GM19025 (cell line): ENCODE data around the gene TOGARAM2.

Source experiments
- ATAC-seq: cut with Tn5 transposase; IDR thresholded peaks from one replicate; pipeline ENCODE4 v1.9.1; 2021; ENCODE audit warnings: mild to moderate bottlenecking, low read depth, moderate library complexity; ENCODE audit not compliant: unreplicated experiment

TOGARAM2 gene

DNA sequence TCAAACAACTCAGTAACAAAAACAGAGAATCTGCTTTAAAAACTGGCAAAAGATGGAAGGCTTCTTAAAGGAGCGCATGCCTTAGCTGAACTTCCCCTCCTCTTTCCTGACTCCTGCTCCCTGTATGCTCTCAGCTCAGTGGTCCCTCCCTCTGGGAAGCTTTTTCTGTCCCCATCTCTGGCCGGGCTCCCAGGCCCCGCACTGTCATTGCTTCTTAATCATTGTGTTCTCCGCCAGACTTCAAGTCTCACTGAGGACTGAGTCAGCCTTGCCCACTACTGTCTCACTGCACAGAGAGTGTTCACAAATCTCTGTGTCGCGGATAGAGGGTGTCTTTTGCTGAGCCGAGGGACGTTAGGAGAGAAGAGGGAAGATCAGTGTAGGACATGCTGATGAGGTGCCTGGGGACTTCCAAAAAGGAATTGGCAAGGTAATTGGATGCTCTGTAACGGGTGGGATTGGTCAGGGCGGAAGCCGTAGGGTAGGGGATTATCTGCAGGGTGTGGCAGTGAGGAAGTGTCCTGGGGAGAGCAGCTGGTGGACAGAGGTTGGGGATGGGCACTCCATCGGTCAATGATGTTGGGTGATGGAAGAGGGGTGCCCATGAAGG lies 16.2 kb downstream of the TOGARAM2 start:
- ATAC-seq = no peak

DNA sequence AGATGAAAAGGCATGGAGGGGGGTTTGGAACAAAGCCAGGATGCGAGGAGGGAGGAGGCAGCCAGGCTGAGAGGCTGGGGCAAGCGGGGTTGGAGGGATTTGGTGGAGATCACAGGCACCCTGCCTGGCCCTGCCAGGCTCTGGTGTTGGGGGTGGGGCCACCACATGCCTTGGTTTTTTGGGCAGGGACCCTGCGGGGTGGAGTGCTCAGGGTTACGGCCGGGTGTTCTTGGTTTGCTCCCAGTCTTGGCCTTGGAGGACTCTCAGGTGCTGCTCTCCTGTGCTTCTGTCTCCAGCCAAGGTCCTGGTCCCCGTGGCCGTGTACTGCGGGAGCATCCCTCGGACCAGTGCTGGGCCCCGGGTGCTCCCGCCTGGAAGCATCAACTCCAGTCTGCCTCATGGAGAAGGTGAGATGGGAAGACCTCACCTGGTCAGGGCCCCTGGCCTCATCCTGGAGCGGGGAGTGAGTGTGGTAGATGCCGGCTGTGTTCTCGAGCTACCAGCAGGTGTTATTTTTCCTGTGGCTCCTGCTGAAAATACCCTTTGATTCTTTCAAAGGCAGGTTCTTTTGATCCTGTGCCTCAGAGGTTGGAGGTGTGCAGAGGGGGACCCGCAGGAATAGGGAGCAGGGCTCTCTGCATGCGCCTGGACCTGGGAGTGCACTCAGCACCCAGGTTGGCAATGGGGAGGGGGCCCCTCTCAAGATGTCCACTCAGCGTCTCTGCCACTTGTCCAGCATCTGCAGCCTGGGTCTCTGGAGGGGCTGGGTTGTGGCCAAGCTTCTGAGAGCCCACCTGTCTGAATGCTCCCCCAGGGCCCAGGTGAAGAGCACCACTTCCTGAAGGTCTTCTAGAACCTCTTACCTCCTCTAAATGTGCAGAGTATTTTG lies 17.0 kb downstream of the TOGARAM2 start:
- ATAC-seq = no peak

DNA sequence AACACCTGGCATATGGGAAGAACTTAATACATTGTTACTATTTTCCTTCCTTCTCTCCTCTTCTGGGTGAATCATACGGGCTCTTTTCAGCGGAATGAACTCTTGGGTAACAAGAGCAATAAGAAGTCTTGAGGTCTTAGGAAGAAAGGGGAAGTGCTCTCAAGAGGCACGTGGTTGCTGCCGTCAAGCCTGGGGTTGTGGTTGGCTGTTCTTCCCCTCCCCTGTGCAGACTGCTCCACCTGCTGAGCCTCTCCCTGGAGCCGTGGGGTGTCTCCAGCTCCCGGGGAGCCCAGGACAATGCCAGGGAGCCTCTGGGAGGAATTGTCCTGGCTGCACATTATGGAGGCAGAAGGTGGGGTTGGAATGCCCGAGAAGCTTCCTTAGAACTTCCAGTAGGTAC lies 19.4 kb downstream of the TOGARAM2 start:
- ATAC-seq = no peak

DNA sequence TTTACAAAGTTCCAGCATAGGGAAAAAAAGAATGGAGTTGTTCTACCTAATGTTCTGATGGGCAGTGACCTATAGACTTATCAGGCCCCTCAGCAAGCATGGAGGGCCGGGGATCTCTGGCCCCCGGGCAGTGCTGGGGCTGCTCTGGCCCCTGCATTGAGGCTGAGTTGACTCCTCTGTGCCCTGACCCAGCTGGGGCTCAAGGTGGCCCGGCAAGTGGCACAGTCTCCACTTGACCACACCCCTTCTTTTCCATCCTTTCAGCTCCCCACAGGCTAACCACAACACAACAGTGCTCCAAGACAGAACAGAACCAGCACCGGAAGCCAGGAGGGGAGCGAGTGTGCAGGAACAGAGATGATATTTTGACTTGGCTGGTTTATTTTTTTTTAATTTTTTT lies 19.9 kb downstream of the TOGARAM2 start:
- ATAC-seq = no peak

DNA sequence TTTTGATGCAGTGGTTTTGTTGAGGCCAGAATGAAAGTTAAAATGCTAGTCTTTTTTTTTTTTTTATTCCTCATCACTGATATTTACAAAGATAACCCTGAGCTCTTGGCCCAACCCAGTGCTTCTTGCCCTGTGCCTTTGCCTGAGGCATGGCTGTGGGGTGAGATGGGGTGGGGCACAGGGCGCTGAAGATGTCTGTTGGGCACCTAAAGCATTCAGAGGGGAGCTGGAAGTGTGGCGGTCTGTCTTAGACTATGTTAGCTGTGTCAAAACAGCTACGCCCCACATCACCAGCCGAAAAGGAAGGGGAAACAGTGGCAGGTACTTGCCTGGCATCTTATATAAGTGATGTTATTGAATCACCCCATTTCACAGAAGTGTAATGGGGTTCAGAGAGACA lies 20.7 kb downstream of the TOGARAM2 start:
- ATAC-seq = no peak

DNA sequence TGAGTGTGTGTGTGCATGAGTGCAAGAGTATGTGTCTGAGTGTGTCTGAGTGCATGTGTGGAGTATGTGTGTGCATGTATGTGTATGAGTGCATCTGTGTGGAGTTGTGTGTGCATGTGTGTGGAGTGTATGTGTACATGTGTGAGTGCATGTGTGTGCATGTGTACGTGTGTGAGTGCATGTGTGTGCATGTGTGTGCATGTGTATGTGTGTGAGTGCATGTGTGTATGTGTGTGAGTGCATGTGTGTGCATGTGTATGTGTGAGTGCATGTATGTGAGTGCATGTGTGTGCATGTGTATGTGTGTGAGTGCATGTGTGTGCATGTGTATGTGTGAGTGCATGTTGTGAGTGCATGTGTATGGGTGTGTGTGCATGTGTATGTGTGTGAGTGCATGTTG lies 23.7 kb downstream of the TOGARAM2 start:
- ATAC-seq = no peak

DNA sequence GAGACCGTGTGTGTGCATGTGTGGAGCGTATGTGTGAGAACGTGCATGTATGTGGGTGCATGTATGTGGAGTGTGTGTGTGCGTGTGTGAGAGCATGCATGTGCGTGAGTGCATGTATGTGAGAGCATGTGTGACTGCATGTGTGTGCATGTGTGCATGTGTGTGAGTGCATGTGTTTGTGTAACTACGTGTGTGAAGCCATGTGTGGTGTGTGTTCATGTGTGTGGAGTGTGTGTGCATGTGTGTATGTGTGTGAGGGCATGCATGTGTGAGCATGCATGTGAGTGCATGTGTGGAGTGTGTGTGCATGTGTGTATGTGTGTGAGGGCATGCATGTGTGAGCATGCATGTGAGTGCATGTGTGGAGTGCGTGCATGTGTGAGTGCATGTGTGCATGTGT lies 24.2 kb downstream of the TOGARAM2 start:
- no peak for ATAC-seq

DNA sequence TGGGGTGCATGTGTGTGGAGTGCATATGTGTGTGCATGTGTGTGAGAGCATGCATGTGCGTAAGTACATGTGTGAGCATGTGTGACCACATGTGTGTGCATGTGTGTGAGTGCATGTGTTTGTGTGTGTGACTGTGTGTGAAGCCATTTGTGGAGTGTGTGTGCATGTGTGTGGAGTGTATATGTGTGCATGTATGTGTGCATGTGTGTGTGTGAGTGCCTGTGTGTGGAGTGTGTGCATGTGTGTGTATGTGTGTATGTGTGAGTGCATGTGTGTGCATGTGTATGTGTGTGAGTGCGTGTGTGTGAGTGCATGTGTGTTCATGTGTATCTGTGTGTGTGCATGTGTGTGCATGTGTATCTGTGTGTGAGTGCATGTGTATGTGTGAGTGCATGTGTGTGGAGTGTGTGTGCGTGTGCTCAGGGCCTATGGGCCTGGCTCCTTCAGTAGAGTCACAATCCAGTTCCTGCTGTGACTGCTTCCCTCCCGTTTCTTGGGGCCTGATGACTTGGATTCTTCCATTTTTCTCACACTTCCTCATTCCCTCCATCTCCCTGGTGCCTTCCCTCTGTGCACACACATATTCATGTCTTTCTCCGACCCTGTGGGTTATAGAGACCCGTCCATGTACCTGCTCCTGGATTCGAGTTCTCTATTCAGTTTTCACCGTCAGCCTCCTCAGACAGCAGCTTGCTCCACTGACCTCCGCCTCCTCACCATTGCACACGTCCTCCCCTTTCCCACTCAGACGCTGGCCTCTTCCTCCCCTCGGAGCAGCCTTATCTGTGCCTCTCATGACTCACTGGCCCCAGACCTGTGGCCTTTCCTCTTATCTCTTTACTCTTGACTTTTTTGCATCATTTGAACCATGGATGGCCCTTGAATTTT lies 25.2 kb downstream of the TOGARAM2 start:
- ATAC-seq = no peak

DNA sequence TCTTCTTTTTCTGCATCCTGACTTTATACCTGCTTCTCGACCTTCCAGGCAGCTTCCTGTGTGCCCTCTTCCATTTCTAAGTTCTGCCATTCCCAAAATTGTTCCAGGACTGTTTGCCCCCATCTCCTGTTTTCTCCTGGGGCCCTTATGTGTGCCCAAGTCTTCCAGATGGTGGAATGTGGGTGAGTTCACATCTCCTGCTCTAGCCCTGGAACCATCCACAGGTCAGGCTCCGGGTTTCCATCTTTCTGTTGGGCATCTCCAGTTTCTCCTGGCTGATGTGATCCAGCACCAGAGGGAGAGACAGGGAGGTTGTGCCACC lies 25.8 kb downstream of the TOGARAM2 start:
- ATAC-seq = no peak

DNA sequence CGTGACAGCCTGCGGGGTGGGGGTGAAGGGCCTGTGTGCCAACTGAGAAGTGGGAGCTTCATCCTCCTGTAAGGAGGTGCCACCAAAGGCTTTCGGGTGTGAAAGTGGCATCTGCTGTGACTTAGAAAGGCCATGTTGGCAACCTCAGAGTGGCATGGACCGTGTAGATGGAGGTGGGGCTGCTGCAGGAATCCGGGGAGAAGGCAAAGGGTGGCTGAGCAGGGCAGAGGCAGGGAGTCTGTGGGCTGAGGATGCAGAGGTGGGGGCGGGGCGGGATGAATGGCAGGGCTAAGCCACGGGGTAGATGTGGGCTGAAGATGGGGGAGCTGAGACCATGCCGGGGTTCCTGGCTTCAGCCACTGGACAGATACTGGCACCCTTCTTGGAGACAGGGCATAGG lies 28.2 kb downstream of the TOGARAM2 start:
- no peak for ATAC-seq

DNA sequence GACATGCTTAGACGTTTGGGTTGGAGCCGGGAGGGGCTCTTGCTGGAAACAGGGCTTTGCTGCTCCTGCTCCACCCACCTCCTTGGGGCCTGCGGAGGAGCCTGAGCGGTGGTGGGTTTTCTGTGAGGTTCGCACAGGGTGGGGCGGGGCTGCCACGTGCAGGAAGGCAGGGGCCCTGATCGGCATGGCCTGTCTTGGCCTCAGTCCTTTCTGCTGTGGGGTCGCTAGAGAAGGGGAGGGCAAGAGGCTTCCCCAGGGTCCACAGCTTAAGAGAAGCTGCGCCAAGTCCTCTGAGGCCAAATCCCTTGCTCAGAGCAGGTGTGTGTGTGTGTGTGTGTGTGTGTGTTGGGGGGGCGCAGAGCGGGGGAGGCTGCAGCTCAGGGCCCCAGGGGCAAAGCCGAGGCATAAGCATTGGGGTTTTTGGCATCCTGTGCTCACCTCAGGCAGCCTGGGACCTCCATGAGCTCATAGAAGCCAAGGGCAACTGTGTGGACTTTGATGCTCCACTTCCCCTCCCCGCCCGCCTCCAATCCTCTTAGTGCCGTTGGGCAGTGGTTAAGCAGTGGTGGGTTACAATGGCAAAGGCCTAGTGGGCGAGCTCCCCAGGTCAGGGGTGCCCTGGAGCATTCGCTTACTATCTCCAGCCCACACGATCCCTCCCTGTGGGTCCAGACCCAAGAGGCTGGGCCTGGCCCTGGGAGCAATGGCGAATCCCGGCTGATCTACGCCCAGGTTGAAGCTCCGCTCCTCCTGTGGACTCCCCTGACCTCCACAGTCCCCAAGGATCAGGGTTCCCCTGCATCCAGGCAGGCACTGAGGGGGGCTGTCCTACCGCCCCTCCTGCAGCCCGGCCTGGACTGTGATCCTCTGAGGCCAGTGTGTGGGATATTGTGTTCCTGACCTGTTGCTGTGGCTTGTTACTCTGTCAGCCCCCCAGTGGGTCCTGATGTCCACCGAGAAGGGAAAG lies 28.9 kb downstream of the TOGARAM2 start:
- no peak for ATAC-seq

DNA sequence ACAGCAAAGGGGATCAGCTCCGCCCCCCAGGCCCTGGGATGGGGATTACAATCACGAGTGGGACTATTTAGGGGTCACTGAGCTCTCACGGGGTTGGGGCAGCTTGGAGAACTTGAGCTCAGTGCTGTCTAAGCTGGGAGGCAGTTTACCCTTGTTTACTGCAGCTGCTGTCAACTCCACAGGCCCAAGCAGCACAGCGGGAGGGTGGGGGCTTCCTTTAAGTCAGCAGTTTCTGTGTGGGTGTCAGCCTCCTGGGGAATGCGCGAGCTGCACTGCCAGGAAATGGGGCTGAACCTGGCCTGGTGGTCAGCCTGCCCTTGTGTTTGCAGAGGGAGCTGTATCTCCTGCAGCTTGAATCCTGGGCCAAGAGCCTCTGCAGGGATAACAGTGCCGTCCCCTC lies 29.8 kb downstream of the TOGARAM2 start:
- no peak for ATAC-seq

DNA sequence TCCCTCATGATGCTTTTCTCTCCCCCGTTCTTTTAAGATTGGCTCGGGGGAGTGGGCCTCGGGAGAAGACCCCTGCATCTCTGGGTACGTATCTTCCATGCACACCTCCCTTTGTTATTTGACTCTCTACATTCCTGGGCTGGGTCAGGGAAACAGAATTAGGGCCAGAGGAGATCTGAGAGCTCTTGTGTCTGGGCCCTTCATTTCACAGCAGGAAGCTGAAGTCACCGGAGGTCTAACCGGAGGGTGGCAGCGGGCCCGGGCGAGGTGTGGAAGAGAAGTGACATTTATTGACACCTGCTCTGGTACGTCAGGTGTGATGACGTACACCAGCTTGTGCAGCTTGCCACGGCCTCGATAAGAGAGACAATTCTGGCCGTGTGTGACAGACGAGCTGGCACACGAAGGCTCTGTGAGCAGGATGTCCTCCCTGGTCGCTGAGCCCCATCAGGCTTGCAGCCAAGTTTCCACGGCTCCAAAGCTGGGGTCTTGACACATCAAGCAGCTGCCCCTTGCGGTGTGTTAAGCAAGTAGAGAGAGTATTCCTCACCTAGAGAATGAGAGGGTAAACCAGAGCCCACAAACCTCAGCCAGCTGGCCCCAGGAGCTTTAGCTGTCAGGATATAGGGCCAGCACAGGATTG lies 30.4 kb downstream of the TOGARAM2 start:
- ATAC-seq = no peak

DNA sequence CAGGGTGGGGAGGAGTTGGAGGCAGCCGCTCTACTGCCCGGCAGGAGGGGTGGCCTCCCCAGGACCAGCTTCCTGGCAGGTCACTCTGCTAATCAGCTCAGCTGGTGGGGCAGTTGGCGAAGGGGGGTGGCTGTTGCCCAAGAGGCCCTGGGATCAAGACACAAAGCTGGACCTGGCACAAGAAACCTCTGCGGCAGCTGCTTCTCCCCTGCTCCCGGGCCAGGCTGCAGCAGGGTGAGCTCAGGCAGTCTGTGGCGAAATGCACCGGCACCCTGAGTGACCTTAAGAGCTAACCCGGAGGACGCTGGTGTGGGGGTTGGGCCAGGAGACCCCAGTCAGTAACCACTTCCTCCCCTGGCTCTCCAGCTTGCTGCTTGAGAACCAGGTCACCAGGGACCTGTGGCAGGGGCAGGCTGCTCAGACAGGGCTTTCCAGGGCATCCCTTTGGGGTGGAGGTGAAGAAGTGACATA lies 31.1 kb downstream of the TOGARAM2 start:
- no peak for ATAC-seq

DNA sequence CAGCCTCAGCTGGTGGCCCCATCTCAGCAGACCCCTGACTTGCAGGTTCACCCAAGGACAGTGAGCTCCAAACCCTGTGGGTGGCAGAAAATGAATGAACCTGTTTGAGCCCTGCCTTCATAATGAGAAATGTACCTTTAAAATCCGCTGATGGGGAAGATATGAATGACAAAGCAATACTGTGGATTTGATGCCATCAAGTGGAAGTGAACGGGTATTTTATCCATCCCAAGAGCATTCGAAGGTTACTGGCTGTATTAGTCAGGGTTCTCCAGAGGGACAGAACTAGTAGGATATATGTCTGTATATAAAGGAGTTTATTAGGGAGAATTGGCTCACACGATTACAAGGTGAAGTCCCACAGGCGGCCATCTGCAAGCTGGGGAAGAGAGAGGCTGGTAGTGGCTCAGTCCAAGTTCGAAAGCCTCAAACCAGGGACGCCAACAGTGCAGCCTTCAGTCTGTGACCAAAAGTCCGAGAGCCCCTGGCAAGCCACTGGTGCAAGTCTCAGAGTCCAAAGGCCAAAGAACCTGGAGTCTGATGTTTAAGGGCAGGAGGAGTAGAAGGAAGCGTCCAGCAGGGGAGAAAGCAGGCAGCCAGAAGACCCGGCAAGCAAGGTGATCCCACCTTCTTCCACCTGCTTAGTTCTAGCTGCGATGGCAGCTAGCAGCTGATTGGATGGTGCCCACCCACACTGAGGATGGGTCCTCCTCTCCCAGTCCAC lies 32.1 kb downstream of the TOGARAM2 start:
- no peak for ATAC-seq

DNA sequence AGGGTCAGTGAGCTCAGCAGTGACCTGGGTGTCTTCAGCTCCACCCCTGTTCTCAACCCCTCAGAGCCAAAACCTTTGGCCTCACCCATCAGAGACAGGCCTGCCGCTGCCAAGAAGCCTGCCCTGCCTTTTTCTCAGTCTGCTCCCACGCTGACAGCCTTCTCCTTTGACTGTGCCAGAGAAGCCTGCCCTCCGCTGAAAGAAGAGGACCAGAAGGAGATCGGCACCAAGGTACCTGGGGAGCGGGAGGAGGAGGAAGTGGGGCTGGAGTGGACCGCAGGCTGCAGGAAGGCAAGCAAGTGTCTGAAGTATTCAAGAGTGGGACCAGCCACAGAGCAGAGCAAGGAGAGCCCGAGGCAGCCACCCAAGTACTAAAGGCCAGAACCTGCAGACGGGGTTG lies 33.2 kb downstream of the TOGARAM2 start:
- ATAC-seq = no peak

DNA sequence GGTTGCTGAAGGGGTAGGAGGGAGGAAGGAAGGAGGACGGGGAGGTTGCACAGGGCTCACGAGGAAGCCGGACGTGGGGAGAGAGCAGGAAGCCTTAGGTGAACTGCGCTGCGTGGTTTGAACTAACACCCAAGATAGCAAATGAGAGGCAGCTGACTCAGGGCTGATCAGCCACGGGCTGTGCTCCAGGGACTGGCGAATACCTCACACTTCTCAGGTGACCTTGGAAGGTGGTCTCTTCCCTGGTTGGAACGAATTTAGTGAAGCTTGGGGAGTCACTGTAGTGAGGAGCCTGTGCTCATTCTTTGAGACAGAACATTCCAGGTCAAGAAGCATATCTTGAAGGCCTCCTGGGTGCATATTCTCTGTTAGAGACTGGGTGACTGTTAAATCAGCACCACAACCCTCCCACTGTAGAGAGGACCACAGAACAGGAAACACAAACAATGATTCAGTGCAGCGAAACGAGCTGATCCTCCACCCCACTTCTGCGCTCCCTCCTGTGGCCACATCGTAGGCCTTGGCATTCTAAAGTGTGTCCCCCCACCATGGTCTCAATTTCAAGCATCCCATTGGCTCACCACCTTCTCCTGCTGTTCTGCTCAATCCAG lies 33.8 kb downstream of the TOGARAM2 start:
- ATAC-seq = no peak

DNA sequence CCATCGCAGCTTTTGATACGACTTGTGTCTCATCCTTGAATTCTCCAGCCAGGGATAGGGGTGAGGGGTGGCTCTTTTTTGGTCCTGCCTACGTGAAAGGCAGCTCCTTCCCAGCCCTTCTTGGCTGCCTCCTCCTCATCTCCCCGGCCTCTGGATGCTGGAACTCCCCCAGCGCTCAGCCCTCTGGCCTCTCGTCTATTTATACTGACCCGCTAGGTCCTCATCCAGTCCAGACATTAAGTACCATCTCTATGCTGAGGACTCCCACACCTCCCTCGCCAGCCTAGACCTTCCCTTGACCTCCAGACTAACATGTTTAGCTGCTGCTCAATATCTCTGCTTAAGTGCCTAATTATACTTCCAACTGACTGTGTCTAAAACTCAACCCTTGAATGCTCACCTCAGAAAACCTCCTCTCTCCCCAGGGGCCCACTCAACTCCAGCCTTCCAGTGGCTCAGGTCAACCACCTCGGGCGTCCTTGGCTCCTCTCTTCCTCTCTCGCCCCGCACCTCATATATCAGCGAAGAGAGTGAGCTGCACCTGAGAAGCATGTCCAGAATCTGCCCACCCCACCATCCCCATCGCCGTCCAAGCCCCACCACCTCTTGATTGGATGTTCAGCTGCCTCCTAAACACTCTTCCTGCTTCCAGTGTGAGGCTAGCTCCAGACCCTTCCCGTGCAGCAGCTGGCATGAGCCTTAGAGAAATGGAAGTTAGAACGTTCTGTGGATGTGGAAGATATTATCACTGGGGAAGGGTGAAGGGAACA lies 34.8 kb downstream of the TOGARAM2 start:
- no peak for ATAC-seq
